NCI-H748 (cell line): ENCODE measurements around the gene SURF4.
A peak's percentile ranks its signal among the peaks of the same experiment; 100 is the strongest.

Source experiments
- DNase-seq: peaks from one replicate; lab custom pipeline; 2025; ENCODE audit not compliant: unreplicated experiment; lab: John Stamatoyannopoulos, UW

The SURF4 gene

DNA sequence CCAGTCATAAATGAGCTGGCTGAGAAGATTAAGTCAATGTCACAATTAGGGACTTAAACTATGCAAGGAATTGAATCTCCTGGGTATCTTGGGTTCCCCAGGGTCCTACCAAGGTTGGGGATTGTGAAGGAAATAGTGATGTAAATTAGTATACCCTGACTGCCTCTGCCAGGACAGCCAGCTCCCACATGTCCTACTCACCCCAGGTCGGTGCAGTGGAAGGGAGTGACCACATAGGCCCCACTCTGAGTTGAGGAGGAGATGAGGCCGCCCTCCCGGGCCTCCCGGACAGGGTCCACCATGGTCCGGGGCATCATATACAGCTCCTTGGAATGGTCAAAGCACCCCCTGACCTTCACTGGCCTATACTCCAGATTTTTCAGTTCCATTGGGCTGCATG, 22.3 kb downstream of the SURF4 start:
- no peak for DNase-seq

DNA sequence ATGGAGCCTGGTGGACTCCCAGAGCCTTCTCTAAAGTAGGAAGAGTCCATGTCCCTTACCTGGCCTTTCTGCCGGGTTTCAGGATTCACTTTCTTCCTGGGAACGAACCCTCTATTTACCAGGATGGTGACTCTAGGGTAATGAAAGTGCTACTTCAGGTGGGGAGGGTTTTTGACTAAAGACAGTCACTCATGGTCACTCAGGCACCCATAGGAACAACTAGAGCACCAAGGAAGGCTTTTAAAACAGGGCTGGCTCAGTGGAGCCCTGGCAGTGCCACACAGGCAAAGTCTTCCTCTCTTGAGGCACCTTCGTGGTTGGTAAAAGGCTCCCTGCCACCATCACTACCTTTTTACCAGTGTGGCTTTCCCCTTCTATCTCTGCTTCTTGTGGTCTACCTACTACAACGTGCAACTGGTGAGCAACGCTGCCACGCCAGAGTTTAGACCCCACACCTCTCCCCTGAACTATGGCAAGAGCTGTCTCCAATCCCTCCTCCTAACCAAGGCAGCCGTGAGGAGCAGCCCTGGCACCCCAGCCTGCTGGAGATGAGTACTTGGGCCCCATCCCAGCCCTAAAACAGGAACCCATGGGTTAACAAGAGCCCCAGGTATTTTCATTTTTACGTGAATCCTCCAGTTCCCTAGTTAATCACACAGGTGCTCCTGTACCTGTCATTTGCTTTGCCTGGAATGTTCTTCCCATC, 23.1 kb downstream of the SURF4 start:
- no peak for DNase-seq

DNA sequence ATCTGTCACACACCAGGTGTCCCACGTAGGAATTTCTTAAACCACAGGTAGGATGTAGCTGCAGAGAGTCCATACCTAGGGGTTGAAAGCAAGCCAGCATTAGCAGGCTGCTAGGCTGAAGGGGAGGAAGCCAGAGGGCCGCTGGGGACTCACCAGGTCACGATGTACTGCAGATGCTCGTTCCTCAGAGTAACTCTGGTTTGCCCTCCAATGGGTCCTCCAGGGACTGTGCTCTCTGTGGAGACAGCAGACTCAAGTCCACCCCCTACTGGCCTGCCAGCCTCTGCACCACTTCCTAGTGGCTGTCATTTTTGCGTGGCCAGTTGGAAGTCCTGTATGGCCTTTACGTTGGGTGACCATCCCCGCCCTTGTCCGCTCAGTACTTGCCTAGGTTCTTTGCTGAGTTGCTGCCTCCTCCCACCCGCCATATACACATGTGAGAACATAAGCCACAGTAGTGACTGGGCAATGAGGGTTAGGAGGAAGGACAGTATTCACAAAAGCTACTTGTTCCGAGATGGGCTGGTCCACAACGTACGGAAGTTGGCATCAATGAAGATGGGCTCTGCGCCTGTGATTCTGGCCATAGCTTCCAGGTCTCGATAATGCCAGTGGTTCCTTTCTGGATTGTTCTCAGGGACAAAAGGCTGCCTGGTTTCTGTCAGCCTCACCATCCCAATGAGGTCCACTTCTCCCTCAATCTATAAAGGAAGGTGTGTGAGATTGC, 23.8 kb downstream of the SURF4 start:
- peak; percentile 55 for DNase-seq

DNA sequence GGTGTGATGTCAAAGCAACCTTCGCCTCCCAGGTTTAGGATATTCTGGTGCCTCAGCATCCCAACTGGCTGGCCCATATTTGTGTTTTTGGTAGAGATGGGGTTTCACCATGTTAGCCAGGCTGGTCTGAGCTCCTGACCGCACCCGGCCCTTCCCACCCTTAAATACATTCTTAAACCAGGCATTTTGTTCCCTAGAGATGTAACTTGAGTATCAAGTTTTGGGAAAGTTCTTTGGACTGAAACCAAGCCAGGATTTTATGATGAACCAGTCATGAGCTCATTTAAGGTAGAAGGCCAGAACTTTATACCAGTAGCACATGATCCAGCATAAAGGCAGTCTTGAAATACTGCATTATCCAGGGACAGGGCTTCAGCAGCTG, 24.3 kb downstream of the SURF4 start:
- no peak for DNase-seq

DNA sequence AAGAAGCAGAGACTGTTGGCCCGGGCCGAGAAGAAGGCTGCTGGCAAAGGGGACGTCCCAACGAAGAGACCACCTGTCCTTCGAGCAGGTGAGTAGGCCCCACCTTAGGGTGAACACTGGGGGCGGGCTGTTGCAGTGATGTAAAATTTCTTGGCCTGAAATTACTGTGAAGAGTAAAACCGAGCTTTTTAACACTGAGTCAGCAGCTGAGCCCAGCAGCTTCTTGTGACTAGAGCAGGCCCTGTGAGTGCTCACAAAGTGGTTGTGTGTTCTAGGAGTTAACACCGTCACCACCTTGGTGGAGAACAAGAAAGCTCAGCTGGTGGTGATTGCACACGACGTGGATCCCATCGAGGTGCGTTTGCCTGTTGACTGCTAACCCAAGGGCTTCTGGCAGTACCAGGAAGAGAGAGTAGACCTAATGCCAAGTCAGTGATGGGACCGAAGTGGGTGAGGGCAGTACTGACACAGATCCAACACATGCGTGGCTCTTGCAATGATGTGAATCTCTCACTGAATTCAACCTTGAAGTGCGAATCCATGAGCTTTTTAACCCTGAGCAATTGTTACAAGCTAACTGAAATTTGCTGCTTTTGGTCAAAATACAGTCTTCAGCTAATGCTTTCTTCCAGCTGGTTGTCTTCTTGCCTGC, 25.8 kb downstream of the SURF4 start:
- no peak for DNase-seq

DNA sequence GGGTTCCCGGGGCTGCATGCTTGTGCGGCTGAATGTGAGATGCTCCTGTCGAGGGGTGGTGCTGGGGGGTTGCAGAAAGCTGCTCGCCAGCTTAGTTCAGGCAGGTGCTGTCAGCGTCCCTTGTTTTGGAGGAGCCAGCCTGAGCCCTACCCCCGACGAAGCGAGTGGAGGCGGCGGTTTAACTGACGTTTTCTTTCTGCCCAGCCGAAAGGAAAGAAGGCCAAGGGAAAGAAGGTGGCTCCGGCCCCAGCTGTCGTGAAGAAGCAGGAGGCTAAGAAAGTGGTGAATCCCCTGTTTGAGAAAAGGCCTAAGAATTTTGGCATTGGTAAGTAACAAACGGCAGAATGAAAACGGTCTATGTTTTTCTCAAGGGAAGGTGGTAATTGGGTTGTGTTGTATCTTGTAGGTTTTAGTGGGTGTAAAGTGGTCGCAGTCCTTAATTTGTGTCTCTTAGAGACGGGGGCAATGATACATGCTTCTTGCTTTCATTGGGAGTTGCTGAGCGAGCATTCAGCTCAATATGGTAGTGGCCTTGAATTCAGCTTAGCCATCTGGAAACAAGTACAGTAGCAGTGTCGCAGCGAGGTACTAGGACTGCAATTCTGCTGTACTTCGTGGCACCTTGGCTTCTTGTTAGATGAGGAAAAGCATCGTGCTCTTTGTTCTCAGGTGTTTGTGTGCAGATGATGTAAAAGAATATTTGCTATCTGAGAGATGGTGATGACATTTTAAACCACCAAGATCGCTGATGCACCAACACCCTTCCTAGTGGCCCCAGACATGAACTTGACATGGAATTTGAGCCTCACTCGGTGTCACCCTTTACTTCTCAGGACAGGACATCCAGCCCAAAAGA, 26.9 kb downstream of the SURF4 start:
- no peak for DNase-seq

DNA sequence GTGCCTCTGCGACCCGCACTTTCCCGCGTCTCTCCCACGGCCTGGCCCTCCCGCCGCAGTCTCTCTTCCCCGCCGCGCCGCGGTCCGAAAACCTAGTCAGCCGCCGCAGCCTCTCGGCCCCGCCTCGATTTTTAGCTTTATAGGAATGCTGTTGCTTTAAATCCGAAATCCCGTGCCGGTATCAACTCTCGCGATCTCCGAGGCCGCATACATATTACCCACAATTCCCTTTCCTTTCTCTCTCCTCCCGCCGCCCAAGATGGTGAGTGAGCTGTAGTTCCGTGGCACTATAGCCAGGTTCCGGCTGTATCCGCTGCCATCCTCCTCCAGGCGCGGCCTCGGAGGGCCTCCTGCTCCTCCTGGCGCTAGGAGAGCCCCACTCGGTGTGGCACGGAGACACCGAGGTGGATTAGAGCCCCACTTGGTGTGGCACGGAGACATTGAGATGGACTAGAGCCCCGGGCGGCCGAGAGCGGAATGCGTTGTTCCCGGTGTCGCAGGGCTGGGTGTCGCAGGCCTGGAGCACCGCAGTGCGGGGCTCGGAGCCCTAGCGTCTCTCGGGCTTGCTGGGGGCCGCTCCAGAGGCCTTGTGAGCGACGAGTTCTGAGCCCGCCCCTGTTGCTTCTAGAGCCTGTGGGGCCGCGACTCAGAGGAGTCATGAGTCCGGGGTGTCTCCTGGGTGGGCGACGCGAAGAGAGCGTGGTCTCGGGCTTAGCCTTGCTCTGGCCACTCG, 27.7 kb downstream of the SURF4 start, which contains the start of the genes MED22 and RPL7A:
Gene MED22, minus strand, starts transcription at position 147 of the 733 bp plus-strand sequence. CDS start 1,469 bp downstream, outside the sequence.
Gene RPL7A, plus strand, starts transcription at position 234 of the 733 bp plus-strand sequence. Its CDS starts 26 bp downstream, at position 260.
- DNase-seq: peak; percentile 98

DNA sequence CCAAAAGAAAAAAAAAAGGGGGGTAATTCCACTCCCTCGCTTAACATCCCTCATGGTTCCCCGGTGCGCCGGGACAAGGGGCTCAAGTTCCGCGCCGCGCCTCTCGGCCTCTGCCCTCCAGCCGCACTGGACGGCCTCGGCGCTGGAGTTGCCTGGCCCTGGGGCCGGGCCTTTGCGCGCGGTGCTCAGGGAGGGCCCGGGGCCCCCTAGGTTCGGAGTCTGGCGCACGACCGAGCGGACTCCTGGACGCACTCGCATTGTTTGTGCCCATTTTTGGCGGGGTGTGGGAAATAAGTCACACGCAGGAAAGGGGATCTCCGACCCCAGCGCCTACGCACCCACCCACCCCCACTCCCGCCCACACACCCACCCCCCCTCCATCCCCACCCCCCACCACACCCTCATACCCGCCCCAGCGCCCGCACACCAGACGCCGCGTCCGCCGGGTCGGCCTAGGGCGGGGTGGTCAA, 28.3 kb downstream of the SURF4 start:
- peak; percentile 66 for DNase-seq

DNA sequence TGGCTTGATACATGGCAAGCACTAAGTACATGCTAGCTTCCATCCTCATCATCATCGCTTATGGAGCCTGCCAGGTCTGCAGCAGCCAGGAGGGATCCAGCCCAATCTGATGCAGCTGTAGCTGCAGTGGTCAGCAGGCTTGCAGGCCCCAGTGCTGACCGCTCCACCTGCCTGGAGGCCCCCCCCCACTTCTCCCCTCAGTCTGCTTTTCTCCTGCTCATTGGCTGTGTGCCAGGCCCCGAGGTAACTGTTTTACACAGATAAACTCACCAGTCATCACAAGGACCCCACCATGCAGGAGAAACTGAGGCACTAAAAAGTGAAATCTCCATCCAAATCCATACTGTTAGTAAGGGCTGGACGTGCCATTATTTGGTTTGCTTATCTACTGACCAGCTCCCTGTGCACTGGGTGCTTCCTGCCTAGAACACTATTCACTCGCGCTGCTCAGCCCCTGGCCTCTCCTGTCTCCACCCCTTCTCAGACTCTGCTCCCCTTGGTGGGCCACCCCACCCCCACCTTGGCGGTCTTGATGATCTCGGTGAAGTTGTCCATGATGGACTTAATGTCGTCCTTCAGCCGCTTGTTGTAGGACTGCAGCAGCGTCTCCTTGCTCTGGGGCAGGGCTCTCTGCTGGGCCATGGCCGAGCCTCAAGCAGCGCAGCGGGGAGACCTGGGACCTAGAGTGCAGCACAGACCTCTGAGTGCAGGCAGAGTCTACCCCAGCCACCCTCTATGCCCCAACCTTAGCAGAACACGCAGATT, 29.7 kb downstream of the SURF4 start:
- DNase-seq: no peak

DNA sequence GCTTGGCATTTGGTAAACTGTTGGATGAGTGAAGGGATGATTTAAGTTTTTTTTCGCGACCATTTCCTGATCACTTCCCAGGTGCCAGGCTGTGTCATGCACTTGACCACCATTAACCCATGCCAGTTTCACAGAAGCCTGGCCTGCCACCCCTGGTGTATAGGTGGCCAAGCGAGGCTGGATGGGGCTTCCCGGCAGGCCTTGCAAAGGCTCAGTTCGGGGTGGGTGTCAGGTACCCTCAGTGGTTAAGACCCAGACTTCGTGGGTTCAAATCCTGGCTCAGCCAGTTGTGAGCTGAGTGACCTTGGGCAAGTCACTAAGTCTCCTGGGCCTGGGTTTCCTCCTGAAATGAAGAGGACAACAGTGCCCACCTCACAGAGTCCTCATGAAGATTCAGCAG, 30.3 kb downstream of the SURF4 start:
- DNase-seq: no peak

DNA sequence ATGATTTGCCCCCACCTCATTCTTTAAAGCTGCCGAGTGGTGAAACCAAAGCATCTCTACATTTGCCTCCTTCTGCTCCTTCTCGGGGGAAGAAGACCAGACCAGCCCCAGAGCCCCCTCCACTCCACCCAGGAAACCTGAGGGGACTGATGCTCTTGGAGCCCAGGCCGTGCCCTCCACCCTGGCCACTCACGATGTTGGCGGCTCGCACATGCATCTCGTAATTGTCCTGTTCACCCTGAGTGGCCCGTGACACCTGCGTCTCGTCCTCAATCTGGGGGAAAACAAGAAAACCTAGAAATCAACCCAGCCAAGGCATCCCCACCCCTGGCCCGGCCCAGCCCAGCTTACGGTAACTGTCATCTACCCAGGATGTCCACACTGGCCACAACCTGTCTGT, 30.9 kb downstream of the SURF4 start:
- no peak for DNase-seq

DNA sequence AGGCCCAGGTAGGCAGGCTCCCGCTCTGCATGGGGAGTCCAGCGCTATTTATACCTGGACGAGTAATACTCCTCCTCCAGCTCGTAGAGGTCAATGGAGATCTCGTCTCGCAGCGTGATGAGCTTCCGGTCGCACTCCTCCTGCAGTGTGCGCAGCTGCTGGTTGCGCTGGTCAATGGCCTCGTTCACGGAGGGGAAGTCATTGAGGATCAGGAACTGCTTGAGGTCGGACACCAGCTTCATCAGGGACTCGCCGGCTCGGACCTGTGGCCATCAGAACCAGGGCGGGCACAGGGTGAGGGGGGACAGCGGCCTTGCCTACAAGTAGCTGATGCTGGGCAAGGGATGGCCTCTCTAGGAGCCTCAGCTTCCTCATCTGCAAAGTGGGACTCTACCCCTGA, 31.8 kb downstream of the SURF4 start:
- no peak for DNase-seq

DNA sequence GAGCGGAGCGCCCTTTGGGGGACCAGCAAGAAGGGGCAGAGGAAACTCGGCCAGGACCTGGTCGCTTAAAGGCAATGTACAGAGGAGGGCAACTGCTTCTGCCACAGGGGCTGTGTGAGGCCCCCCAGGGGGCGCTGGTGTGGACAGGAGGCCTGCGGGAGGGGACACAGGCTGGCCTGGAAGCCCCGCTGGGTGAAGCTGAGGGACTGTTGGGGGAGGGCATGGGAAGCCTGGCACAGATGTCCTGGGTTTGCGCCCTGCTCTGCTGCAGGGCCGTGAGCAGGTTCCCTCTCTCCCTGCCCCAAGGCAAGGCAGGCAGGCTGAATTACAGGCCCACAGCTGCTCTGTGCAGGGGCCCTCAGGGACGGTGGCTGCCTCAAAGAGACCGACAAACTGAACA, 33.3 kb downstream of the SURF4 start:
- no peak for DNase-seq

DNA sequence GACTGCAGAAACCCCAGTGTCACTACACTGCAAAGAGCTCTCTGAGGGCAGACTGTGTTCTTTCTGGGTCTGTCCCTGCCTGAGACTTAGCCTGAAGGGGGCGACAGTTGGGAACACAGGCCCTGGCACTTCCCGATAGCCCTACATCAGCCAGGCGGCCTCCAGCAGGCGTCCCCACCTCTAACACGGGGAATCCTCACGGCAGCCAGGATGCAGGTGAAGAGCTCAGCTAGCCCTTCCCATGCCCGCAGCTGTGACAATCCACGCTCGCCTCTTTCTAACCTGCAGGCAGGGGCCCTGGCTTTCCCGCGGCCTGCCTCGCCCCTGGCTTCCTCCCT, 33.8 kb downstream of the SURF4 start:
- no peak for DNase-seq

DNA sequence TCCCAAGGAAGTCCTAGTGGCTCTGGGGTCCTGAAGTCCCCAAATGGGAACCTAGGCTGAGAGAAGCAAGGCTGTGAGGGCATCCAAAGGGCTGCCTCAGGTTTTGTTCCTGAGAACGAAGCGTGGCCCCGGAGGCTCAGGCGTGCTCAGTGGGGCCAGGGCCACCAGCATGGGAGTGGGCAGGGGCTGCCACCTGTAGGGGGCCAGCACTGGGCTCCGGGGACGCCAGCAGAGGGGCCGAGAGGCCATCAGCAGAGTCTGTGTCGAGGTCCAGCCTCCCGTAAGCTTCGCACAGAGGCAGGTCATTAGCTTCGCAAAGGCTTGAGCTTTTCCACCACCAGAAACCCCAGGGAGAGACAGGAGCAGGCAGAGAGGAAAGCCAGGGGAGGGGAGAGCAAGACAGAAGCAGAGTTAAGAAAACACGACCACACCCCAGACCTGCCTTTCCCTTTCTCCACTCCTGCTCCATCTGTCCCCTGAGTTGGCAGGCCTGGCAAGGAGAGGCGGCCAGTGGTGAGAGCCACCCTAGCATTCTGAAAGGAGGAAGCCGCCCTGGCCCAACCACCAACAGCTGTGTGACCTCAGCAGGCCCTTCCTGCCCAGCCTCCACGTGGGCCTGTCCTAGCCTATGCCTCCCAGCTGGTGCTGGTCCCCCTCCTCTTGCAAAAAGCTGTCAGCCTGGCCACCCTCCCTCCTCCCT, 34.3 kb downstream of the SURF4 start:
- DNase-seq: no peak

DNA sequence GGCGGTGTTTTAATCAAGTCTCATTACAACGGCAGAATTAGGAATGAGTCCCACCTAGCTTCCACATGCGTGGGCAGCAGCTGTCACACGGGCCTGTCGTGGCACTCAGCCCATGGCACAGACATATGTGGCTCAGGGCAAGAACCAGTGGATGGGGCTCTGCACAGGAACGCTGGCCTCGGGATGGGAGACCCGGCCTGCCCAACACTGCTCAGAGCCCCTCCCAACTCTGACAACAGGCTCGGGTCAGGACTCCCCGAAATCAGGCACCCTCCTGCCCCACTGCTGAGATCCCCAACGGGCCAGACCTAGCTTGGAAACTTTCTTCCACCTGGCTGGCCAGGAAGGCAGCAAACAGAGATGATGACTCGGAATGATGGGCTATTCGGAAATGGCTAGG, 34.9 kb downstream of the SURF4 start:
- no peak for DNase-seq

DNA sequence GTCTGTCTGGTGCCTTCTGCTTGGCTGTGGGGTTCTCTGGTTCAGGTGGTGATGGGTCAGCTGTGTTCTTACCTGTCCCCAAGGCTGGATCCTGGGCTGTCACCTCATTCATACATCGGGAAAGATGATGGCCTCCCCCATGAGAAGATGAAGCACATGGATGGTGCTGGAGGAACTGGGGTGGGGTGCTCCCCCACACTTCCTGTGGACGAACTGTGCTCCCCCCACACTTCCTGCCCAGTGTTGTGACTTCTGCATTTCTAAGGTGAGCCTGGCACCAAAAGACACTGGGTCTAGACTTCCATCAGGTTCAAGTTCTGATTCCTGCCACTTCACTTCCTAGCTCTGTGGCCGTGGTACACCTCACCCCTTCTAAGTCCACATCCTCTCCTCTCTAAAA, 35.6 kb downstream of the SURF4 start:
- DNase-seq: no peak

DNA sequence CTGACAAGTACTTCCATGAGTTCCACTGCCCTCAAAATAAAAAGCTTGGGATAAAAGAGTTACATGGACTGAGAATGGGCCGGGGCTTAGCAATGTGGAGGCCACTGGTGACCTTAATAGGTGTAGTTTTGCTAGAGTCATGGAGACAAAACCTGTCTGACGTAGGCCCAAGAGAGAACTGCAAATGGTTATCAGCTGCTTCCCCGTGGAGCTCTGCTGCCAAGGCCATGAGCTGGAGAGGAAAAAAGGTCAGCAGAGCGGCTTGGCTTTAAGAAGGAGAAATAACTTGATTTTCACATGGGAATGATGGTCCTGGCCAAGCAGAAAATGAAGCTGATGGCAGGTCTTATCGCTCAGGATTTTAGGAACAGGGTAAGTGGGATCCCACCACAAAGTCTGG, 36.2 kb downstream of the SURF4 start:
- DNase-seq: no peak
